Activated naive CD8-positive, alpha-beta T cell treated with anti-CD3 and anti-CD28 coated beads for 36 hours (primary cell): ENCODE measurements around the gene ADIRF. TPM values are rescaled to one million over a fixed set of nuclear protein-coding genes. Genes with fewer than 3 reads are reported as not detected.
"Not testable (repeated sequence)": the region's sequence is repeated elsewhere in the genome, so short reads cannot be mapped to it uniquely, and the experiment has no call there.

Experiments
- DNase-seq: peaks from one replicate; pipeline ENCODE4 v3.0.0; 2021
- H3K27ac Mint-ChIP-seq: one replicate; pipeline ENCODE4 v1.8.0; 2022; ENCODE audit warnings: mild to moderate bottlenecking, moderate library complexity, mixed read lengths
- H3K27me3 Mint-ChIP-seq: one replicate; pipeline ENCODE4 v1.8.0; 2022; ENCODE audit warnings: mild to moderate bottlenecking, mixed read lengths
- H3K36me3 Mint-ChIP-seq: one replicate; pipeline ENCODE4 v1.8.0; 2021; ENCODE audit warnings: mild to moderate bottlenecking, mixed read lengths
- H3K4me1 Mint-ChIP-seq: one replicate; pipeline ENCODE4 v1.8.0; 2021; ENCODE audit warnings: mixed read lengths
- H3K4me3 Mint-ChIP-seq: one replicate; pipeline ENCODE4 v1.8.0; 2022; ENCODE audit warnings: mild to moderate bottlenecking, moderate library complexity, mixed read lengths
- H3K9me3 Mint-ChIP-seq: one replicate; pipeline ENCODE4 v1.8.0; 2022; ENCODE audit warnings: mixed read lengths
- total RNA-seq, 2 experiments: library from RNA; stranded (reverse); gene quantifications; one replicate each; pipeline ENCODE4 v1.2.3, GENCODE V29; 2021

Gene ADIRF
- total RNA-seq, 2 experiments from 2014 or later: not detected

DNA sequence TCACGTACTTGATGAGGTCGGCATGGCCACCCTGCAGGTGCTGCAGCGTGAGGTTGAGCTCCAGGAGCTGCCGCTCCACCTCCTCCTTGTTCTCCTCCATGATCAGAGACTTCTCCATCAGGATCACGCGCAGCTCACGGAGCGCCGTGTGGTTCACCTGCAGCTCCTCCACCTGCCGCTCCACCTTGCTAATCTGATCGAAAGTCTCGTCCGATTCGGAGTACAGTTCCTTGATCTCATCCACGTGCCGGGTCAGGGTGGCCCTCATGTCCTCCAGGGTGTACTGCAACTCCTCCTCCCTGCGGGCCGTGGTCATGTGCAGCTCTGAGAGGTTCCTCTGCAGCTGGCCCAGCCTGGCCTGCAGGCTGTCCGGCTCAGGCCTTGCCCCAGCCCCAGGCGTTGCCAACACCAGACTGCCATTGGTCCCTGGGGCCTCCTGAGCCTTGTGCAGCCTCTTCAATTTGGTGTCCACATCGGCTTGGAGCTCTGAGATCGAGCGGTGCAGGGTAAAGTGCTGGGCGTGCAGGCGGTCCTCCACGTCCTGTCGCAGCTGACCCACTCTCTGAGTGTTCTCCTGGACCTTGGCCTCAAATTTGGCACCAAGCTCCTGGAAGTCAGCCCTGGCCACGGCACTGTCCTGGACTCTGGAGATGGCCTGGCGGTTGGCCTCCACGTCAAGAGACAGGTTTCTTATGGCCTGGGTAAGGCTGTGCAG lies 24.8 kb upstream of the ADIRF start:
- Mint-ChIP-seq H3K4me3 (no peak overlapping the region), H3K36me3 (no peaks in the 10 kb centered on the region), H3K27me3 (no peaks in the 10 kb centered on the region), H3K4me1 (peaks cover 8% of the 10 kb centered on the region), H3K9me3 (no peaks in the 10 kb centered on the region), H3K27ac (no peak overlapping the region)
- DNase-seq: no peak

DNA sequence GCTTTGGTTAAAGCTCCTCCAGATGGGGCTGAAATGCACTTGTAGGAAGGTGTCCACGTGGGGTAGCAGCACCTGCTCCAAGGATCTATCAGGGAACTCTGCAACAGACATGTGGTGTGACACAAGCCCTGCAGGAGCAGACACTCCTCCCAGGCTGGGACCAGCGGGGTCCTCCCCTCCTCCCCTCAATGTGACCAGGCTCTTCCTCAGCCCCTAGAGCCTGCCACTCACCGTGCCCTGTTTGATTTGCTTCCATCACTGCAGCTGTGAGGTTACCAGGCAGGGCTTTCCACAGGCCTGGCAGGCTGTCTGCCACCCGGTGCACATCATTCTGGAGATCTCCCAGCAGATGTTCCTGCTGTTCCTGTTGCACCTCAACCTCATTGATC lies 24.3 kb upstream of the ADIRF start:
- no peak overlapping the region for H3K4me3 Mint-ChIP-seq
- H3K36me3 Mint-ChIP-seq: no peaks in the 10 kb centered on the region
- no peak for DNase-seq
- H3K27me3 Mint-ChIP-seq: no peaks in the 10 kb centered on the region
- H3K9me3 Mint-ChIP-seq: no peaks in the 10 kb centered on the region
- H3K27ac Mint-ChIP-seq: no peak overlapping the region
- peaks cover 8% of the 10 kb centered on the region for H3K4me1 Mint-ChIP-seq

DNA sequence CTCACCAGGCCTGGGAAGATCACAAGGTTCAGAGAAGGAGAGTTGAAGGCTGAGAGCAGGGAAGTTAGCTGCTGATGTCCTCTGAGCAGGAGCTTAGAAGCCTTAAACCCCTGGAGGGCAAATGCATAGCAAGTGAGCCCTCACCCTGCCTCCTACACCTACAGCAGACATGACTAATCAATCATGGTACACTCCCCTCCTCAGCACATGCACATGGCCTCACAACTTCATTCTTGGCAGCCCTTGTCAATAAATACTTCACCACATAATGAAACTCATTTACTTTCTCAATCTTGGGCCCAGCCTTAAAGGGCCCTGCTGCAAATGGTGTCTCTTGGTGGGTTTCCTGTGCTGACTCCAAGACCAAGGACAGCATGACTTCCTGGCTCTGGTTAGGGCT lies 23.8 kb upstream of the ADIRF start:
- H3K27me3 Mint-ChIP-seq: no peaks in the 10 kb centered on the region
- H3K4me1 Mint-ChIP-seq: peaks cover 8% of the 10 kb centered on the region
- no peak overlapping the region for H3K27ac Mint-ChIP-seq
- no peak overlapping the region for H3K4me3 Mint-ChIP-seq
- H3K36me3 Mint-ChIP-seq: no peaks in the 10 kb centered on the region
- no peak for DNase-seq
- no peaks in the 10 kb centered on the region for H3K9me3 Mint-ChIP-seq

DNA sequence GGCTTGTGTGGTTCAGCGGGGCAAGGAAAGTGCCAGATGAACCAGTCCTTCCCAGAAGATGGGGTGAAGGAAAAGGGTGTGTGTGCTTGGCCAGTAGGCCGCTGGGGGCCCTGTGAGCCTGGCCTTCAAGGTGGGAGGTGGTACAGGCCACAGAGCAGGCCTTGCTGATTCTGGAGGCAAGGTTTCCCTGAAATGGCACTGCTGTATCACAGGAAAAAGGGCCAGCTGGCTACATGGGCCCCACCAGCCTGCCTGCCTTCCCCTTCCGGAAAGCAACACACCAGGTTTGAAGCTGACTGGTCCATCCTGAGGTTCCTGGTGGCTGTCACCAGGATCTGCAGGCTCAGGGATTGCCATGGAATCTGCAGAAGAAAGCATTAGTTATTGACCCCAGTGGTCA lies 23.4 kb upstream of the ADIRF start:
- H3K27me3 Mint-ChIP-seq: no peaks in the 10 kb centered on the region
- H3K27ac Mint-ChIP-seq: no peak overlapping the region
- H3K4me3 Mint-ChIP-seq: no peak overlapping the region
- H3K4me1 Mint-ChIP-seq: peaks cover 8% of the 10 kb centered on the region
- no peaks in the 10 kb centered on the region for H3K36me3 Mint-ChIP-seq
- no peak for DNase-seq
- no peaks in the 10 kb centered on the region for H3K9me3 Mint-ChIP-seq

DNA sequence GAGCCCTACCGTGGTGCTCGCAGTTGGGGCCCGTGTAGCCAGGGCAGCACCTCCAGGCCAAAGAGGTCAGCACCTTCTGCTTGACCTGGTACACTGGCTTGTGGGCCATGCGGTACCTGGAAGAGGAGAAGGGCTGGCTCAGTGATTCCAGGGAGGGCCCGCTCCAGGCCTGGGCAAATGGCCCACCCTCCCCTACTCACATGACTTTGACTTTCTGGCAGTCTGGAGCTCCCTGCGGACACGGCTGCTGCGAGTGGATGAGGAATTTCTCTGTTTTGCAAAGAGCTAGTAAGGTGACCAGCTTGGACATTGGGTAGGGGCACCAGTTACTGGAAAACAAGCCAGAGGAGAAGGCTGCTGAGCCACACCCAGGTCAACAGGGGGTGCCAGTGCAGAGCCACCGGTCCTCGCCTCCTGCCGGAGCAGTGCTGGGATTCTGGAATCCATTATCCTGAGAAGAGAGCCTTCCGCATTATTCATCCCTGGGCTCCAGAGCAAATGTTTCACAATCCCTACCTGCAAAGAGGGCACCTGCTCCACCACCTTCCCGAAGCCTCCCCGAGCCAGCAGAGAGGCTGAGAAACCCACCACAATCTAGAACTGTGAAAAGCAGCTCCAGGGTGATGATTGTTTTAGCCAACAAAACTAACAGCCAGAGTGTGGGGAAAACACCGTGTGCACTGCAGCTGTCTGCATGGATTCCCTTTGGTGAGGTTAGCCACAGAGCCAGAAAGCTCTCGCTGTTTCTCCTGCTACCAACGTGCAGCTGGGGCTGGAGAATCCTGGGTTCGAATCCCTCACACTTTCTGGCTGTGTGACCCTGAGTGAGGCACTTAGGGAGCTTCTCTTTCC lies 22.7 kb upstream of the ADIRF start:
- no peak overlapping the region for H3K27ac Mint-ChIP-seq
- DNase-seq: no peak
- H3K27me3 Mint-ChIP-seq: no peaks in the 10 kb centered on the region
- no peaks in the 10 kb centered on the region for H3K9me3 Mint-ChIP-seq
- H3K4me3 Mint-ChIP-seq: no peak overlapping the region
- H3K4me1 Mint-ChIP-seq: peaks cover 12% of the 10 kb centered on the region
- H3K36me3 Mint-ChIP-seq: no peaks in the 10 kb centered on the region

DNA sequence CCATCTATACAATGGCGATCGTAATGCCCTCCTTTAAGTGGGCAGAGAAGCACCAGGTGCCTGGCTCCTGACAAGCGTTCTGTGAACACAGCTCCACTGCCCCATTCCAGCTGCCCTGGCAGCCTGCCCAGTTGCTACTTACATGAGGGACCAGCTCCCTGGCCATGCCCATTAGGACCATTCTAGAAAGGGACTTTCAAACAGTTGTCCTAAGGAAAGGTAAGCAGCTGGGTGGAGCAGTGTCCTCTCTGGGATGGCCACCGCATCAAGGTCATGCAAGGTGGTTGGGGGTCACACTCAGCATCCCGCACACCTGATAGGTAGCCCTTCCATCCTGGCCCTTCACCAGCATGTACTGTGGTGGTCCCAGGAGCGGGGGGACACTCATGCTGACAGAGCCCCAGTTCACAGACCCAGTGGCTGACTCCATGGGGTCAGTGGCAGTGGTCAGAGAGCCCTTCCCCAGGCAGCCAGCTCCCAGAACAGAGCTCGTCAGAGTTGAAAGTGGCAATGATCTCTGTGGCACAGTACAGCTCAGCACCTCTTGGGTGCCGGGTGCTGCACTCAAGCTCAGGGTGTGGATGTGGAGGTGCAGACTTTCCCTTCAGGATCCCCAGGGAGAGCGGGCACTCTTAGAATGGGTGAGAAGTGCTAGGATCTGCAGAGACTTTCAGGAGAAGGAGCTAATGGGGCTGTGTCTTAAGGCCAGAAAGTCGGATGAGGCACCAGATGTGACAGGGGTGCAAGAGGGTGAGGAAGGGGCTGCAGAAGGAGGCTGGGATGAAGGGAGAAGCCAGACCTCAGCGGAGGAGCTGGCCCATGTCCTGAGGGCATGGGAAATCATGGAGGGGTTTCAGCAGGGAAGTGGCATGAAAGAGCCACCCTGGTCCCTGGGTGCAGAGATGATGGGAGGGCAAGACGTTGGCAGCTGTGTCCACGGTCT lies 21.8 kb upstream of the ADIRF start:
- DNase-seq: no peak
- no peaks in the 10 kb centered on the region for H3K27me3 Mint-ChIP-seq

DNA sequence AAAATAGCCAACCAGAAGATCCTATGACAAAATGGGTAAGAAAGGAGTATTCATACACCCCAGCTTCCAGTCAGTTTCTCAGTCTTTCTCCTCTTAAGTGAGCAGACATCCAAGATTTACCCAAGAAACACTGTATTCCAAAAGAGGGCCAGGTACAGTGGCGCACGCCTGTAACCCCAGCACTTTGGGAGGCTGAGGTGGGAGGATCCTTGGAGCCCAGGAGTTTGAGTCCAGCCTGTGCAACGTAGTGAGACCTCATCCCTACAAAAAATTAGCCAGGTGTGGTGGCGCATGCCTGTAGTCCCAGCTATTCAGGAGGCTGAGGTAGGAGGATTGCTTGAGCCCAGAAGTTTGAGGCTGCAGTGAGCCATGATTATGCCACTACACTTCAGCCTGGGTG lies 20.5 kb upstream of the ADIRF start:
- DNase-seq, H3K36me3 Mint-ChIP-seq, H3K27ac Mint-ChIP-seq, H3K4me3 Mint-ChIP-seq, H3K27me3 Mint-ChIP-seq, H3K9me3 Mint-ChIP-seq: not testable (repeated sequence)
- peaks cover 17% of the 10 kb centered on the region for H3K4me1 Mint-ChIP-seq

More for the DNA sequence above, 21.8 kb upstream of the ADIRF start:
- Mint-ChIP-seq H3K36me3 (no peaks in the 10 kb centered on the region), H3K27ac (no peak overlapping the region), H3K4me1 (peaks cover 17% of the 10 kb centered on the region), H3K4me3 (no peak overlapping the region), H3K9me3 (no peaks in the 10 kb centered on the region)

DNA sequence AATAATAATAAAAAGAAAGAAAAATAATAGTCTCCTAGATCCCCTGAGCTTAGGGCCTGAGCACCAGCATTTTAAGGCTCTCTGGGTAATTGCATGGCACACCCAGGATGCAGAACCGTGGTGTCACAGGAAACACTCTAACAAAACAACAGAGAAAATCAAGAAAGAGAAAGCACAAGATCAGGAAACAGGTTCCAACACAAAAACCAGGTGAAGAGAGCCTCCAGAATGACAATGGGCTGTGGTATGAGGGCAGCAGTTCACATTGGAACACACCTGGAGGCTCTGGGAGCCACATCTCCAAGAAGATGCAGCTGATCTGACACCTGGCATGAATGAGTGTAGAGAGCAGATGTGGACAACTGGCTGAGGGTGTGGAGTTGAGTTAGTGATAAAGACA lies 17.9 kb upstream of the ADIRF start:
- Mint-ChIP-seq H3K9me3 (peaks cover 12% of the 10 kb centered on the region), H3K27me3 (no peaks in the 10 kb centered on the region), H3K4me1 (peaks cover 12% of the 10 kb centered on the region), H3K4me3 (no peak overlapping the region), H3K27ac (peak overlapping the region; percentile 51), H3K36me3 (no peaks in the 10 kb centered on the region)
- DNase-seq: no peak

DNA sequence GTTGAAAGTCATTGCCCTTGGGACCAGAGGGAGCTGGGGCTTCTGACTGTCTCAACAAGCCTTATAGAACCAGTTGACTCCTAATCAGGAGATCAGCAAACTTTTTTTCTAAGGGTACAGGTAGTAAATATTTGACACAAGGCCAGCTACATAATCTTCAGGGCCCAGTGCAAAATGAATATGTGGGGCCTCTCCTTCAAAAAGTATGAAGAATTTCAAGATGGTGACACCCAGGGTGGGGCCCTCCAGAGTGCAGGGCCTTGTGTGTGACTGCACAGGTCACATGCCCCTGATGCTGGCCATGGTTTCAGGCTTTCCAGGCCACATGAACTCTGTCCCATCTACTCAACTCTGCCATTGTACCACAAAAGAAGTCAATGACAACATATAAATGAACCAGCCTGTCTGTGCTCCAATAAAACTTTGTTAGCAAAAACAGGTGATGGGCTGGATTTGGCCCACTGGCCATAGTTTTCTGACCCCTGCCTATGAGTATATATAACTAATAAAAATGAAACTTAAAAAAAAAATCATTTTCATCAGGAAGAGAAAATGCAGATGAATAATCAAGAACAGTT lies 17.0 kb upstream of the ADIRF start:
- Mint-ChIP-seq H3K4me1 (peaks cover 9% of the 10 kb centered on the region), H3K9me3 (peaks cover 12% of the 10 kb centered on the region), H3K27me3 (no peaks in the 10 kb centered on the region), H3K36me3 (no peaks in the 10 kb centered on the region), H3K27ac (no peak overlapping the region), H3K4me3 (no peak overlapping the region)
- no peak for DNase-seq

DNA sequence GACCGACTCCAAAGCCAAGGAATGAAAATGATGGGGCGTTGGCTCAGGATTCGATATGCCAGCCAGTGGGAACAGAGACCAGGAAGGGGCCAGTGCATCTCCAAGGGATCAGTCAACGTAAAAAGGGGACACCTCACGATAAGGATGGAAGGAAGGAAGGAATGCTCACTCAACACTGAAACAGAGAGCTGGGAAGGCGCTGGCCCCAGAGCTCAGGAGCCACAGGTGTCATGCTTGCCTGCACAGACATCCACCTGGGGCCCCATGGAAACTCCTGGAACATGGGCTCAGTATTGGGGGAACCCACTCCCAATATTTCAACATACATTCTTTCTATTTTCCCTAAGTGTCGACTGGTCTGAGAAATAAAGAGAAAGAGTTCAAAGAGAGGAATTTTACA lies 16.2 kb upstream of the ADIRF start:
- no peak for DNase-seq
- Mint-ChIP-seq H3K27ac (no peak overlapping the region), H3K36me3 (no peaks in the 10 kb centered on the region), H3K4me1 (peaks cover 9% of the 10 kb centered on the region), H3K9me3 (peaks cover 12% of the 10 kb centered on the region), H3K27me3 (no peaks in the 10 kb centered on the region), H3K4me3 (no peak overlapping the region)

DNA sequence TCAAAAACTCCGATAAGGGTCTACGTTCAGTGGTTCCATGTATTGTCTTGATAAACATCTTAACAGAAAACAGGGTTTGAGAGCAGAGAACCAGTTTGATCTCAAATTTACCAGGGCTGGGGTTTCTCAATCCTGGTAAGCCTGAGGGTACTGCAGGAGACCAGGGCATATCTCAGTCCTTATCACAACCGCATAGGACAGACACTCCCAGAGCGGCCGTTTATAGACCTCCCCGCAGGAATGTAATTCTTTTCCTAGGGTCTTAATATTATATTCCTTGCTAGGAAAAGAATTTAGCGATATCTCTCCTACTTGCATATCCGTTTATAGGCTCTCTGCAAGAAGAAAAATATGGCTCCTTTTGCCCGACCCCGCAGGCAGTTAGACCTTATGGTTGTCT lies 15.6 kb upstream of the ADIRF start:
- DNase-seq, H3K36me3 Mint-ChIP-seq, H3K4me3 Mint-ChIP-seq, H3K27me3 Mint-ChIP-seq, H3K27ac Mint-ChIP-seq, H3K4me1 Mint-ChIP-seq: not testable (repeated sequence)
- peaks cover 12% of the 10 kb centered on the region for H3K9me3 Mint-ChIP-seq

DNA sequence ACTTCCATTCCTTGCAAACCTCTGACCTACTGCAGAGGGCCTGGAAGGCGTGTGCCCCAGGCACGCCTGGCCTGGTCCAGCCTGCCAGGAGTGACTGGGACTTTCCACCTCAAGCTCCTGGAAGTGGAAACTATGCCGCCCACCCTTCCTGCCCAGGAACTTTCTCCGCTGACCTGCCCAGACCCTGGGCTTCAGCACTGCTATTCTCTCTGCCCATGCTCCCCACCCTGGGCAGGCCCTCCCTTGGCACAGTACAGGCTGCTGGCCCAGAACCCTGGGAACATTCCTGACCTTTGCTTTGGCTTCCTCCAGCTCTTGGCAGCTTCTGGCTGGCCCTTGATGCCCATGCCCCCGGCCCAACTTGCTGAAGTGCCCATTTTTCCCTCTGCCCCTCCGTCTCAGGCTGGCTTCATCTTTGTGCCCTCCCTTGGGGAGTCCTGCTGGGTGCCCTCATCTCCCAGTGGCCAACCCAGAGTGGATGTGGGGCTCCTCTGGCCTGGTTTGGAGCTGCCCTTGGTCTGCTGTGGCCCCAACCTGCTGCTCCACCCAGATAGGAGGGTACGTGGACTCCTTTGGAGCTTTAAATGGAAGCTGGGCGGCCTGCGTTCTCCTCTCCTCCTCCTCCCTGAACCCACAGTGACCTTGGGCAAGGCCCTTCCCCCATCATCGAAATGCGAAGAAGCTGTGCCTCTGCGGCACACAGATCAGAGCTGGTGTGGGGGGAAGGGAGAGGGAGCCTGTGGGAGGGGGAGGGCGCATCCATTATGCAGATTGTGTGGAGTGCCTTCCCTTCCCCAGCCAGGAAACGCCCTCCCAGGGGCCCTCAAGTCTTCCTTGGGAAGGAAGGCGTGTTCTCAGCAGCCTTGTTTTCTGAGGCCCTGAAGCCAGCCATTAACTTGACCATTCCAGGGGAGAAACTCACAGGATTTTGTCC lies 14.3 kb upstream of the ADIRF start:
- no peak for DNase-seq
- Mint-ChIP-seq H3K4me1 (peaks cover 9% of the 10 kb centered on the region), H3K27me3 (no peaks in the 10 kb centered on the region), H3K36me3 (no peaks in the 10 kb centered on the region), H3K4me3 (no peak overlapping the region), H3K27ac (no peak overlapping the region), H3K9me3 (peaks cover 12% of the 10 kb centered on the region)

DNA sequence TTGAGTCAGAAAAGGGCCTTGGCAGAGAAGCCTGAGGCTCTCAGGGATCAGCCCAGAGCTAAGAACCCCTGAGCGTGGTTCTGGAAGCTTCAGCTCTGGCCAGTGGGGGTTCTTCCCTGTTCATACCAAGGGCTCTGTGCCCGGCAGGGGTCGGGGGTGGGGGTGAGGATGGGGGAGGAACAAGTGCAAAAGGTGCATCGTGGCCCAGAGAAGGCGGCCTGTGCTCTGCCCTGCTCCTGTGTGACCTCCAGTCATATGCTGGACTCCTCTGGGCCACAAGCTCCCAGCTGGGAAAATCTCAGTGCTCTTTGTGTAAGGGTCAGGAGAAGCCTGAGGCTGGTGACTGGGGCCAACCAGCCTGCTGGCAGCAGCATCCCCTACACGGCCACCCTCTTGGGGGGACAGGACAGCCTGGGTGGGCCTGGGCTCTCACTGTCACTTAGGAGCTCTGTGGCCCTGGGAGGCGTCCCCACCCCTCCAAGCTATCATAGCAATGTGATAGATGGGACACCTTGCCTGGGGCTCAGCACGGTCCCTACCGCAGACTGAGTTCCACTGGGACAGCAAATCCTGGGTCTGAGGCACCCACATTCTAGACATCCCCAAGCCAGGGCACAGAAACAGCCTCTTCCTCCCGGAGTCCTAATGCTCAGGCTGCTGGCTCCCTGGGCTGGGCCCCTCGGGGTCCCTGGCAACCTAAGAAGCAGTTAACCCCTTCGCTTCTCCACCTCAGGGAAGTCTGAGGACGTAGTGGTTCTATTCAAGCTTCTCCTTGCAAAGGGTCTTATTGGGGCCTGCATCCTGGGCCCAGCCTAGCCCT lies 13.4 kb upstream of the ADIRF start:
- Mint-ChIP-seq H3K27ac (no peak overlapping the region), H3K4me3 (no peak overlapping the region), H3K4me1 (peaks cover 9% of the 10 kb centered on the region), H3K9me3 (peaks cover 12% of the 10 kb centered on the region), H3K27me3 (no peaks in the 10 kb centered on the region), H3K36me3 (no peaks in the 10 kb centered on the region)
- no peak for DNase-seq
